ENCODE results near the gene ALOX12. TPM values are rescaled to one million over a fixed set of nuclear protein-coding genes. Genes with fewer than 3 reads are reported as not detected.

ALOX12 gene
- total RNA-seq, 1 experiment from 2014 or later, result not detected

GRCh38 chr17:7056386-7056785 lies 60.5 kb downstream of the ALOX12 start:
- no peaks in the 10 kb centered on the region for H3K79me2 ChIP-seq (ENCODE audit: insufficient read depth, low read length)
- ChIA-PET POLR2A (no interaction called here), CTCF (no interaction called here), RAD21 (ENCODE audit: low non-redundant PET in 1 of 2, low total read pairs in 2 of 2, uncharacterized antibody in 2 of 2, unreplicated experiment in 2 of 2) (no interaction called here)
- H3K27me3 ChIP-seq (ENCODE audit: insufficient read depth, low read length), result no peaks in the 10 kb centered on the region
- no TSS peak for BruUV-seq (replicated peaks)
- H3K9ac ChIP-seq (ENCODE audit: low read length), result no peak overlapping the region
- no peak overlapping the region for H2AFZ ChIP-seq (ENCODE audit: low read depth, low read length, poor library complexity, severe bottlenecking)
- H3K4me1 ChIP-seq (ENCODE audit: control insufficient read depth in 1 of 2, insufficient read depth in 2 of 2, low read length in 2 of 2), result peaks cover 16 to 44% of the 10 kb centered on the region in 2 experiments
- TF ChIP-seq, protein P1, sequence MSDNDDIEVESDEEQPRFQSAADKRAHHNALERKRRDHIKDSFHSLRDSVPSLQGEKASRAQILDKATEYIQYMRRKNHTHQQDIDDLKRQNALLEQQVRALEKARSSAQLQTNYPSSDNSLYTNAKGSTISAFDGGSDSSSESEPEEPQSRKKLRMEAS (IDR thresholded peaks at IDR 0.05), result no peak
- TF ChIP-seq, protein P2, sequence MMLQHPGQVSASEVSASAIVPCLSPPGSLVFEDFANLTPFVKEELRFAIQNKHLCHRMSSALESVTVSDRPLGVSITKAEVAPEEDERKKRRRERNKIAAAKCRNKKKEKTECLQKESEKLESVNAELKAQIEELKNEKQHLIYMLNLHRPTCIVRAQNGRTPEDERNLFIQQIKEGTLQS (IDR thresholded peaks at IDR 0.05), result no peak
- TF ChIP-seq, protein P3, sequence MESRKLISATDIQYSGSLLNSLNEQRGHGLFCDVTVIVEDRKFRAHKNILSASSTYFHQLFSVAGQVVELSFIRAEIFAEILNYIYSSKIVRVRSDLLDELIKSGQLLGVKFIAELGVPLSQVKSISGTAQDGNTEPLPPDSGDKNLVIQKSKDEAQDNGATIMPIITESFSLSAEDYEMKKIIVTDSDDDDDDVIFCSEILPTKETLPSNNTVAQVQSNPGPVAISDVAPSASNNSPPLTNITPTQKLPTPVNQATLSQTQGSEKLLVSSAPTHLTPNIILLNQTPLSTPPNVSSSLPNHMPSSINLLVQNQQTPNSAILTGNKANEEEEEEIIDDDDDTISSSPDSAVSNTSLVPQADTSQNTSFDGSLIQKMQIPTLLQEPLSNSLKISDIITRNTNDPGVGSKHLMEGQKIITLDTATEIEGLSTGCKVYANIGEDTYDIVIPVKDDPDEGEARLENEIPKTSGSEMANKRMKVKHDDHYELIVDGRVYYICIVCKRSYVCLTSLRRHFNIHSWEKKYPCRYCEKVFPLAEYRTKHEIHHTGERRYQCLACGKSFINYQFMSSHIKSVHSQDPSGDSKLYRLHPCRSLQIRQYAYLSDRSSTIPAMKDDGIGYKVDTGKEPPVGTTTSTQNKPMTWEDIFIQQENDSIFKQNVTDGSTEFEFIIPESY (IDR thresholded peaks at IDR 0.05; ENCODE audit: extremely low read depth, insufficient replicate concordance, low read length), result no peak
- TF ChIP-seq POLR2A (IDR thresholded peaks at IDR 0.05; ENCODE audit: borderline replicate concordance, extremely low read depth, insufficient read depth, insufficient read length) (no peak), CBX3 (IDR thresholded peaks at IDR 0.05; ENCODE audit: low read depth) (no peak), EZH2phosphoT487 (IDR thresholded peaks at IDR 0.05; ENCODE audit: borderline replicate concordance) (no peak), SIN3A (IDR thresholded peaks at IDR 0.05; ENCODE audit: low read depth) (no peak), EGR1 (IDR thresholded peaks at IDR 0.05; ENCODE audit: low read depth) (no peak), JUND (IDR thresholded peaks at IDR 0.05) (no peak), SP1 (IDR thresholded peaks at IDR 0.05; ENCODE audit: low read depth) (no peak), FOSL1 (IDR thresholded peaks at IDR 0.05; ENCODE audit: low read depth) (no peak)
- intact Hi-C loops (cut with micrococcal nuclease), result no loop called here
- H3K9me3 ChIP-seq (ENCODE audit: control insufficient read depth in 1 of 2, insufficient read depth in 1 of 2, low read depth in 1 of 2, low read length in 2 of 2), result no peaks in the 10 kb centered on the region
- H3K9me2 ChIP-seq (ENCODE audit: insufficient read depth), result no peaks in the 10 kb centered on the region
- H3K27ac ChIP-seq (ENCODE audit: low read depth, low read length), result no peak overlapping the region
- DNase-seq (ENCODE audit: low read depth, low spot score) (no peak), ATAC-seq (no peak)
- no peak overlapping the region for H3K4me2 ChIP-seq (ENCODE audit: low read length)
- no peaks in the 10 kb centered on the region for H3K36me3 ChIP-seq (ENCODE audit: control insufficient read depth in 1 of 2, insufficient read depth in 2 of 2, low read length in 2 of 2)
- H4K20me1 ChIP-seq (ENCODE audit: insufficient read depth), result no peaks in the 10 kb centered on the region
- H3K4me3 ChIP-seq (replicated peaks in 1 of 2; ENCODE audit: low read depth in 1 of 2, low read length in 2 of 2), result no peak overlapping the region

Measured in HCT116 (cell line).